ENCODE measurements around the gene NOCT. TPM values are rescaled to one million over a fixed set of nuclear protein-coding genes. Genes with fewer than 3 reads are reported as not detected.

NOCT gene
- polyA plus RNA-seq, 1 donor from 2014 or later: 5.1 TPM

DNA sequence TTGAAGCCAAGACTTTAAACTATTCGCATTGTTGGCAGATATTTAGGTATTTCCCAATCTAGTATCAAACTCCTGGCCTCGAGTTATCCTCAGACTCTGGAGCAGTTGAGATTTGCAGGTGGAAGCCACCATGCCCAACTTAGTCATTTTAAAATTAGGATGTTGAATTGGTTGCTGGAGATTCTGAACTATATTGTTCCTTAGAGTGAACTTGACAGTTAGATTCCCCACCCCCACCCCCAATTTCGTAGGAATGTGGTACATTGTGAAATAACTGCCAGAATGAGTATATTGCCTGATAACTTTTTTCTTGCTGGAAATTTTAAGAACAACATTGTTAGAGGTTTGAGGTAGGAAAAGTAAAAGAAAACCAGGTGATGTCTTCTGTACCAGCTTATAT, 2.3 kb downstream of the NOCT start:
- no peak overlapping the region for H3K27ac ChIP-seq (ENCODE audit: low read length)
- H4K20me1 ChIP-seq (ENCODE audit: insufficient read depth): no peaks in the 10 kb centered on the region
- H3K4me3 ChIP-seq (ENCODE audit: low read length): peak overlapping the region; percentile 44
- H2AFZ ChIP-seq (ENCODE audit: low read depth, low read length): no peak overlapping the region
- H3K79me2 ChIP-seq (replicated peaks; ENCODE audit: insufficient read depth, low read length): peaks cover 17% of the 10 kb centered on the region
- no peaks in the 10 kb centered on the region for H3K9me2 ChIP-seq (ENCODE audit: insufficient read depth, low read length)
- no peak overlapping the region for H3K9ac ChIP-seq (ENCODE audit: low read length)
- peak overlapping the region; percentile 33 for H3K4me2 ChIP-seq (ENCODE audit: low read length)
- TF ChIP-seq TAF1 (IDR thresholded peaks at IDR 0.05; ENCODE audit: low read depth) (no peak), EP300 (conservative IDR thresholded peaks at IDR 0.05; ENCODE audit: poor library complexity, severe bottlenecking) (no peak), RAD21 (conservative IDR thresholded peaks at IDR 0.05) (no peak), REST (IDR thresholded peaks at IDR 0.05; ENCODE audit: borderline replicate concordance) (no peak), EZH2 (IDR thresholded peaks at IDR 0.05; ENCODE audit: borderline replicate concordance, insufficient read depth, low read length, poor library complexity, severe bottlenecking) (no peak), SMC3 (conservative IDR thresholded peaks at IDR 0.05; ENCODE audit: poor library complexity) (no peak), POLR2AphosphoS5 (IDR thresholded peaks at IDR 0.05) (no peak)
- TF ChIP-seq, protein P1, sequence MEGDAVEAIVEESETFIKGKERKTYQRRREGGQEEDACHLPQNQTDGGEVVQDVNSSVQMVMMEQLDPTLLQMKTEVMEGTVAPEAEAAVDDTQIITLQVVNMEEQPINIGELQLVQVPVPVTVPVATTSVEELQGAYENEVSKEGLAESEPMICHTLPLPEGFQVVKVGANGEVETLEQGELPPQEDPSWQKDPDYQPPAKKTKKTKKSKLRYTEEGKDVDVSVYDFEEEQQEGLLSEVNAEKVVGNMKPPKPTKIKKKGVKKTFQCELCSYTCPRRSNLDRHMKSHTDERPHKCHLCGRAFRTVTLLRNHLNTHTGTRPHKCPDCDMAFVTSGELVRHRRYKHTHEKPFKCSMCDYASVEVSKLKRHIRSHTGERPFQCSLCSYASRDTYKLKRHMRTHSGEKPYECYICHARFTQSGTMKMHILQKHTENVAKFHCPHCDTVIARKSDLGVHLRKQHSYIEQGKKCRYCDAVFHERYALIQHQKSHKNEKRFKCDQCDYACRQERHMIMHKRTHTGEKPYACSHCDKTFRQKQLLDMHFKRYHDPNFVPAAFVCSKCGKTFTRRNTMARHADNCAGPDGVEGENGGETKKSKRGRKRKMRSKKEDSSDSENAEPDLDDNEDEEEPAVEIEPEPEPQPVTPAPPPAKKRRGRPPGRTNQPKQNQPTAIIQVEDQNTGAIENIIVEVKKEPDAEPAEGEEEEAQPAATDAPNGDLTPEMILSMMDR (IDR thresholded peaks at IDR 0.05; ENCODE audit: poor library complexity, severe bottlenecking): no peak
- H3K36me3 ChIP-seq (ENCODE audit: insufficient read depth, low read length): no peaks in the 10 kb centered on the region
- H3F3A ChIP-seq (ENCODE audit: insufficient read depth, low read length, poor library complexity, severe bottlenecking): peaks cover 7% of the 10 kb centered on the region
- no peaks in the 10 kb centered on the region for H3K27me3 ChIP-seq (ENCODE audit: insufficient read depth, low read depth, low read length)
- no peaks in the 10 kb centered on the region for H3K9me3 ChIP-seq (ENCODE audit: low read length)

- H3K36me3 ChIP-seq (ENCODE audit: insufficient read depth, low read length): no peaks in the 10 kb centered on the region
- H3K27me3 ChIP-seq (ENCODE audit: insufficient read depth, low read depth, low read length): no peaks in the 10 kb centered on the region
- H3K9ac ChIP-seq (ENCODE audit: low read length): no peak overlapping the region
- H3K27ac ChIP-seq (ENCODE audit: low read length): no peak overlapping the region
- peak overlapping the region; percentile 44 for H3K4me3 ChIP-seq (ENCODE audit: low read length)
- peaks cover 7% of the 10 kb centered on the region for H3F3A ChIP-seq (ENCODE audit: insufficient read depth, low read length, poor library complexity, severe bottlenecking)
- TF ChIP-seq SMC3 (conservative IDR thresholded peaks at IDR 0.05; ENCODE audit: poor library complexity): no peak
- TF ChIP-seq POLR2AphosphoS5 (IDR thresholded peaks at IDR 0.05): no peak
- TF ChIP-seq RAD21 (conservative IDR thresholded peaks at IDR 0.05): no peak
- peak overlapping the region; percentile 33 for H3K4me2 ChIP-seq (ENCODE audit: low read length)
- H3K79me2 ChIP-seq (replicated peaks; ENCODE audit: insufficient read depth, low read length): peaks cover 17% of the 10 kb centered on the region
- H3K9me2 ChIP-seq (ENCODE audit: insufficient read depth, low read length): no peaks in the 10 kb centered on the region
- no peaks in the 10 kb centered on the region for H3K9me3 ChIP-seq (ENCODE audit: low read length)
- H2AFZ ChIP-seq (ENCODE audit: low read depth, low read length): no peak overlapping the region
- no peaks in the 10 kb centered on the region for H4K20me1 ChIP-seq (ENCODE audit: insufficient read depth)
Measured at GRCh38 chr4:139018501-139018900, 2.9 kb downstream of the NOCT start.
